Activated naive CD8-positive, alpha-beta T cell treated with anti-CD3 and anti-CD28 coated beads, Interleukin-2, amount 50 U/mL, for 24 hours (primary cell): Measurements from ENCODE around the gene SPAG16.
"Not testable (repeated sequence)": the region's sequence is repeated elsewhere in the genome, so short reads cannot be mapped to it uniquely, and the experiment has no call there.

ENCODE experiments used
- ATAC-seq: fragments of 150-1000 bp; cut with Tn5 transposase; one replicate; pipeline ENCODE4 v1.10.0; 2021
- DNase-seq: peaks from one replicate; pipeline ENCODE4 v3.0.0; 2021
- H3K27ac Mint-ChIP-seq: one replicate; pipeline ENCODE4 v1.8.0; 2021; ENCODE audit warnings: mild to moderate bottlenecking, mixed read lengths
- H3K27me3 Mint-ChIP-seq: one replicate; pipeline ENCODE4 v1.8.0; 2021; ENCODE audit warnings: mixed read lengths
- H3K36me3 Mint-ChIP-seq: one replicate; pipeline ENCODE4 v1.8.0; 2021; ENCODE audit warnings: low read depth, mixed read lengths
- H3K4me1 Mint-ChIP-seq: one replicate; pipeline ENCODE4 v1.8.0; 2021; ENCODE audit warnings: mixed read lengths
- H3K4me3 Mint-ChIP-seq: one replicate; pipeline ENCODE4 v1.8.0; 2021; ENCODE audit warnings: mild to moderate bottlenecking, moderate library complexity, mixed read lengths
- H3K9me3 Mint-ChIP-seq: one replicate; pipeline ENCODE4 v1.8.0; 2021; ENCODE audit warnings: mixed read lengths

Gene SPAG16

GRCh38 chr2:213251618-213252017 is 32.6 kb upstream of the SPAG16 start:
- DNase-seq (no peak), ATAC-seq (peak; percentile 65)
- Mint-ChIP-seq H3K27me3 (no peaks in the 10 kb centered on the region), H3K27ac (peak overlapping the region; percentile 19), H3K9me3 (no peaks in the 10 kb centered on the region), H3K4me1 (no peaks in the 10 kb centered on the region), H3K4me3 (no peak overlapping the region), H3K36me3 (no peaks in the 10 kb centered on the region)

DNA sequence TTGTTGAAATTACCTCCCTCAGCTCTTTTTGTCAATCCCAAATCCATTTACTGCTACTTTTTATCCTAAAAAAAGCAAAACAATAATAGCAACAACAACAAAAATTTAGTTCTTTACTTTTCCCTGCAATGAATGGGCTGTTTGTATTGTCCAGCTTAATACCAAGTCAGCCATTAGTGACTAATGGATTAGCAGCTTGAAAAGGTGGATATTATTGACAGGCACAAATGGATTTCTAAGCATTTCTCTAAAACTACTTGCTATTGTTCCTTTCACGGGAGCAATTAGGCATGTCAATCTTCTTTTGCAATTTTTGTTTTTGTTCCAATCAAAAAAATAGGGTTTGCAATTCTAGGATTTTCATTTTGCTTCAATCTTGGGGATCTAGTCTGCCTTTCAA is 32.1 kb upstream of the SPAG16 start:
- Mint-ChIP-seq H3K4me3 (no peak overlapping the region), H3K27me3 (no peaks in the 10 kb centered on the region), H3K36me3 (no peaks in the 10 kb centered on the region), H3K27ac (no peak overlapping the region), H3K4me1 (no peaks in the 10 kb centered on the region), H3K9me3 (no peaks in the 10 kb centered on the region)
- no peak for ATAC-seq
- DNase-seq, result no peak

GRCh38 chr2:213253162-213253561 is 31.1 kb upstream of the SPAG16 start:
- no peaks in the 10 kb centered on the region for H3K9me3 Mint-ChIP-seq
- DNase-seq, result no peak
- ATAC-seq, result no peak
- no peak overlapping the region for H3K4me3 Mint-ChIP-seq
- no peak overlapping the region for H3K27ac Mint-ChIP-seq
- no peaks in the 10 kb centered on the region for H3K27me3 Mint-ChIP-seq
- no peaks in the 10 kb centered on the region for H3K36me3 Mint-ChIP-seq
- no peaks in the 10 kb centered on the region for H3K4me1 Mint-ChIP-seq

- Mint-ChIP-seq H3K27ac (no peak overlapping the region), H3K4me3 (no peak overlapping the region), H3K9me3 (no peaks in the 10 kb centered on the region), H3K27me3 (no peaks in the 10 kb centered on the region), H3K4me1 (no peaks in the 10 kb centered on the region), H3K36me3 (no peaks in the 10 kb centered on the region)
- DNase-seq (no peak), ATAC-seq (no peak)
Observed at GRCh38 chr2:213259266-213259665, 25.0 kb upstream of the SPAG16 start.

- no peak for DNase-seq
- Mint-ChIP-seq H3K27me3 (no peaks in the 10 kb centered on the region), H3K9me3 (no peaks in the 10 kb centered on the region), H3K4me1 (no peaks in the 10 kb centered on the region), H3K36me3 (no peaks in the 10 kb centered on the region), H3K4me3 (no peak overlapping the region), H3K27ac (no peak overlapping the region)
- ATAC-seq, result no peak
Observed at GRCh38 chr2:213261237-213261636, 23.0 kb upstream of the SPAG16 start.

- no peaks in the 10 kb centered on the region for H3K4me1 Mint-ChIP-seq
- H3K27ac Mint-ChIP-seq, result no peak overlapping the region
- no peaks in the 10 kb centered on the region for H3K36me3 Mint-ChIP-seq
- DNase-seq (no peak), ATAC-seq (no peak)
- H3K9me3 Mint-ChIP-seq, result no peaks in the 10 kb centered on the region
- no peak overlapping the region for H3K4me3 Mint-ChIP-seq
- no peaks in the 10 kb centered on the region for H3K27me3 Mint-ChIP-seq
Observed at GRCh38 chr2:213261715-213262114, 22.5 kb upstream of the SPAG16 start.

- no peaks in the 10 kb centered on the region for H3K9me3 Mint-ChIP-seq
- no peaks in the 10 kb centered on the region for H3K4me1 Mint-ChIP-seq
- H3K27ac Mint-ChIP-seq, result no peak overlapping the region
- ATAC-seq, result no peak
- H3K36me3 Mint-ChIP-seq, result no peaks in the 10 kb centered on the region
- no peaks in the 10 kb centered on the region for H3K27me3 Mint-ChIP-seq
- no peak overlapping the region for H3K4me3 Mint-ChIP-seq
- DNase-seq, result no peak
Observed at GRCh38 chr2:213265679-213266078, 18.6 kb upstream of the SPAG16 start.

- Mint-ChIP-seq H3K4me3 (no peak overlapping the region), H3K9me3 (no peaks in the 10 kb centered on the region), H3K36me3 (no peaks in the 10 kb centered on the region), H3K4me1 (no peaks in the 10 kb centered on the region), H3K27ac (no peak overlapping the region), H3K27me3 (no peaks in the 10 kb centered on the region)
- ATAC-seq, result no peak
- no peak for DNase-seq
Observed at GRCh38 chr2:213266421-213266820, 17.8 kb upstream of the SPAG16 start.

- H3K4me1 Mint-ChIP-seq, result no peaks in the 10 kb centered on the region
- no peaks in the 10 kb centered on the region for H3K27me3 Mint-ChIP-seq
- no peaks in the 10 kb centered on the region for H3K36me3 Mint-ChIP-seq
- no peak overlapping the region for H3K27ac Mint-ChIP-seq
- no peak overlapping the region for H3K4me3 Mint-ChIP-seq
- no peak for ATAC-seq
- H3K9me3 Mint-ChIP-seq, result peaks cover 4% of the 10 kb centered on the region
- no peak for DNase-seq
Observed at GRCh38 chr2:213271947-213272346, 12.3 kb upstream of the SPAG16 start.

GRCh38 chr2:213274143-213274542 is 10.1 kb upstream of the SPAG16 start:
- Mint-ChIP-seq H3K27me3 (no peaks in the 10 kb centered on the region), H3K36me3 (peaks cover 2% of the 10 kb centered on the region), H3K27ac (no peak overlapping the region), H3K4me3 (no peak overlapping the region), H3K4me1 (no peaks in the 10 kb centered on the region), H3K9me3 (peaks cover 11% of the 10 kb centered on the region)
- ATAC-seq, result no peak
- no peak for DNase-seq

DNA sequence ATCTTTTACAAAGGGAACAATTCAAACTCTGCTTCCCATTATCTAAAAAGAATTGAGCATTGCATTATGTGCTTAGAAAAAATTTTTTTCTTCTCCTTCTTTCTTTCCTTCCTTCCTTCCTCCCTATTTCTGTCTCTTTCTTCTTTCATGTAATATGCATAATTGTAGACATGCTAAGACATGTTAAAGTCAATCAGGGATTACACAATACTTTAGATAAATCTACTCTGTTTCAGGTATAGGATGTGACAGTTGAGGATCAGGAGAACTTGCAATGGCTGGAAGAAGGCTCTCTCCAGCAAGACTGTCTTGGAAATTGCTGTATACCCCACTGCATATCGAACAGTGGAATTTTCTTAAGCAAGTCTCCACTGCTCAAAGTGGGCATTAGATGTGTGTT is 9.0 kb upstream of the SPAG16 start:
- Mint-ChIP-seq H3K27me3 (no peaks in the 10 kb centered on the region), H3K9me3 (peaks cover 11% of the 10 kb centered on the region), H3K4me3 (no peak overlapping the region), H3K36me3 (peaks cover 2% of the 10 kb centered on the region), H3K27ac (no peak overlapping the region), H3K4me1 (no peaks in the 10 kb centered on the region)
- DNase-seq, result no peak
- no peak for ATAC-seq

DNA sequence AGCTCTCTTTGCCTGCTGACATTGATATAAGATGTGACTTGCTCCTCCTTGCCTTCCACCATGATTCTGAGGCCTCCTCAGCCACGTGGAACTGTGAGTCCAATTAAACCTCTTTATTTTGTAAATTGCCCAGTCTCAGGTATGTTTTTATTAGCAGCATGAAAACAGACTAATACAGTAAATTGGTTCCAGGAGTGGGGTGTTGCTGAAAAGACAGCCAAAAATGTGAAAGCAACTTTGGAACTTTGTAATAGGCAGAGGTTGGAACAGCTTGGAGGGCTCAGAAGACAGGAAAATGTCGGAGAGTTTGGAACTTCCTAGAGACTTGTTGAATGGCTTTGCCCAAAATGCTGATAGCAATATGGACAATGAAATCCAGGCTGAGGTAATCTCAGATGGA is 7.1 kb upstream of the SPAG16 start:
- H3K9me3 Mint-ChIP-seq, result peaks cover 11% of the 10 kb centered on the region
- H3K36me3 Mint-ChIP-seq, result not testable (repeated sequence)

GRCh38 chr2:213279116-213279620 is 5.1 kb upstream of the SPAG16 start:
- Mint-ChIP-seq H3K27me3 (no peaks in the 10 kb centered on the region), H3K9me3 (peaks cover 11% of the 10 kb centered on the region), H3K4me3 (no peak overlapping the region), H3K4me1 (peaks cover 7% of the 10 kb centered on the region), H3K27ac (no peak overlapping the region), H3K36me3 (peaks cover 2% of the 10 kb centered on the region)
- DNase-seq (no peak), ATAC-seq (no peak)

More for the DNA sequence above, 7.1 kb upstream of the SPAG16 start:
- H3K4me1 Mint-ChIP-seq, H3K27ac Mint-ChIP-seq, H3K4me3 Mint-ChIP-seq, ATAC-seq, DNase-seq, H3K27me3 Mint-ChIP-seq: not testable (repeated sequence)

DNA sequence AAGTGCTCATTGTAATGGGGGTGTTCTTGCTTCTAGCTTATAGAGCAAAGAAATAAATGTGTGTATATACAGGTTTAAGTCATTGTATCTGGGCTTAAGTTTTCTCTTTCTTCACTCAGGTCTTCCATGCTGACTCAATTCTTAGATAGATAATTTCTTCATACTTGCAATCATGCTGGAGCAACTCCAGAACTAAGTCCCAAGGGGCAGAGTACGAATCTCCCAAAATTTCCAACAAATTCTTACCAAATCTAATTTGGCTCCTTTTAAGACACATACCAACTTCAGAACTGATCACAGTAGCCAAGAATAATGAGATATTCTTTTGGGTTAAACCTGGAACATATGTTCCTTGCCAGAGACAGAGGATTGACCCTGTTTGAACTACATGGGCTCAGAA is 4.3 kb upstream of the SPAG16 start:
- no peak for DNase-seq
- H3K27me3 Mint-ChIP-seq, result no peaks in the 10 kb centered on the region
- H3K4me1 Mint-ChIP-seq, result peaks cover 12% of the 10 kb centered on the region
- peaks cover 11% of the 10 kb centered on the region for H3K9me3 Mint-ChIP-seq
- H3K27ac Mint-ChIP-seq, result no peak overlapping the region
- H3K36me3 Mint-ChIP-seq, result peaks cover 2% of the 10 kb centered on the region
- no peak for ATAC-seq
- no peak overlapping the region for H3K4me3 Mint-ChIP-seq

DNA sequence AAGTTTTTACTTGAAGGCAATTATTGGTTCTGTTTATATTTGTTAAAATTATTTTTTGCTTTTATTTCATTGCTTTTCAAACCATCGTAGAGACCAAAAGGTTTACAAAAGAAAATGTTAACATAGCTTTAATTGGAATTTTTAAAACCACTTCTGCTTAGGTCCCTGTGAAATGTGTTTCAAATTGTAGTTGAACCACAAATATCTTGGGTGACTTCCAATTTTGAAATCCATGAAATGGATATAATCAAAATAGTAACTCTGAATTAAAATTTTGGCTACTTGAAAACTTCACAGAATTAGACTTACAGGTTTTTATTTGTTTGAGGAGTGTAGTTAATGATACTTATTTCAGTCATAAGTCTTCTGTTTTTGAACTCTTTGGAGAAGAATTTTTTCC is 3.1 kb upstream of the SPAG16 start:
- H3K27ac Mint-ChIP-seq, result no peak overlapping the region
- DNase-seq, result no peak

GRCh38 chr2:213285404-213285803 is 1.1 kb downstream of the SPAG16 start:
- Mint-ChIP-seq H3K4me3 (peak overlapping the region; percentile 91), H3K27me3 (no peaks in the 10 kb centered on the region), H3K4me1 (peaks cover 31% of the 10 kb centered on the region), H3K9me3 (no peaks in the 10 kb centered on the region), H3K27ac (no peak overlapping the region), H3K36me3 (peaks cover 2% of the 10 kb centered on the region)
- ATAC-seq, result no peak
- no peak for DNase-seq

More for the DNA sequence above, 3.1 kb upstream of the SPAG16 start:
- H3K4me1 Mint-ChIP-seq, result peaks cover 24% of the 10 kb centered on the region
- no peak for ATAC-seq
- peaks cover 4% of the 10 kb centered on the region for H3K36me3 Mint-ChIP-seq
- no peak overlapping the region for H3K4me3 Mint-ChIP-seq
- H3K27me3 Mint-ChIP-seq, result no peaks in the 10 kb centered on the region
- peaks cover 11% of the 10 kb centered on the region for H3K9me3 Mint-ChIP-seq
